GM21576 (cell line): Measurements from ENCODE around the gene SF3B1.
"Not testable (repeated sequence)": the region's sequence is repeated elsewhere in the genome, so short reads cannot be mapped to it uniquely, and the experiment has no call there.

Experiments used
- ATAC-seq: cut with Tn5 transposase; IDR thresholded peaks from one replicate; pipeline ENCODE4 v1.9.1; 2021; ENCODE audit warnings: mild to moderate bottlenecking, moderate library complexity; ENCODE audit not compliant: unreplicated experiment

SF3B1 gene

GRCh38 chr2:197379308-197379917, 55.4 kb downstream of the SF3B1 start:
- not testable (repeated sequence) for ATAC-seq

- ATAC-seq: peak; percentile 58
Observed at GRCh38 chr2:197378494-197379307, 56.1 kb downstream of the SF3B1 start.

GRCh38 chr2:197378086-197378485, 56.7 kb downstream of the SF3B1 start:
- ATAC-seq: no peak

GRCh38 chr2:197377670-197378069, 57.2 kb downstream of the SF3B1 start:
- ATAC-seq: peak; percentile 38

- ATAC-seq: no peak
Observed at GRCh38 chr2:197372592-197372991, 62.2 kb downstream of the SF3B1 start.

- not testable (repeated sequence) for ATAC-seq
Observed at GRCh38 chr2:197370664-197371063, 64.2 kb downstream of the SF3B1 start.

- ATAC-seq: no peak
Observed at GRCh38 chr2:197369933-197370320, 64.9 kb downstream of the SF3B1 start.

GRCh38 chr2:197369228-197369932, 65.4 kb downstream of the SF3B1 start:
- ATAC-seq: no peak

- ATAC-seq: no peak
Observed at GRCh38 chr2:197368412-197368811, 66.4 kb downstream of the SF3B1 start.

GRCh38 chr2:197363998-197364397, 70.8 kb downstream of the SF3B1 start:
- no peak for ATAC-seq

GRCh38 chr2:197360744-197361156, 74.1 kb downstream of the SF3B1 start:
- no peak for ATAC-seq

GRCh38 chr2:197359859-197360258, 75.0 kb downstream of the SF3B1 start:
- no peak for ATAC-seq

GRCh38 chr2:197358931-197359330, 75.9 kb downstream of the SF3B1 start:
- no peak for ATAC-seq

- no peak for ATAC-seq
Observed at GRCh38 chr2:197357986-197358385, 76.8 kb downstream of the SF3B1 start.

GRCh38 chr2:197356136-197356535, 78.7 kb downstream of the SF3B1 start:
- no peak for ATAC-seq

- no peak for ATAC-seq
Observed at GRCh38 chr2:197354169-197354558, 80.7 kb downstream of the SF3B1 start.

GRCh38 chr2:197353393-197354168, 81.2 kb downstream of the SF3B1 start:
- no peak for ATAC-seq

- ATAC-seq: no peak
Observed at GRCh38 chr2:197349699-197350098, 85.1 kb downstream of the SF3B1 start.

- no peak for ATAC-seq
Observed at GRCh38 chr2:197348721-197349360, 86.0 kb downstream of the SF3B1 start.

GRCh38 chr2:197345846-197346370, 88.9 kb downstream of the SF3B1 start:
- ATAC-seq: no peak
